Measurements from ENCODE around the gene MEGF6.
"Not testable (repeated sequence)": the region's sequence is repeated elsewhere in the genome, so short reads cannot be mapped to it uniquely, and the experiment has no call there.

MEGF6 gene

DNA sequence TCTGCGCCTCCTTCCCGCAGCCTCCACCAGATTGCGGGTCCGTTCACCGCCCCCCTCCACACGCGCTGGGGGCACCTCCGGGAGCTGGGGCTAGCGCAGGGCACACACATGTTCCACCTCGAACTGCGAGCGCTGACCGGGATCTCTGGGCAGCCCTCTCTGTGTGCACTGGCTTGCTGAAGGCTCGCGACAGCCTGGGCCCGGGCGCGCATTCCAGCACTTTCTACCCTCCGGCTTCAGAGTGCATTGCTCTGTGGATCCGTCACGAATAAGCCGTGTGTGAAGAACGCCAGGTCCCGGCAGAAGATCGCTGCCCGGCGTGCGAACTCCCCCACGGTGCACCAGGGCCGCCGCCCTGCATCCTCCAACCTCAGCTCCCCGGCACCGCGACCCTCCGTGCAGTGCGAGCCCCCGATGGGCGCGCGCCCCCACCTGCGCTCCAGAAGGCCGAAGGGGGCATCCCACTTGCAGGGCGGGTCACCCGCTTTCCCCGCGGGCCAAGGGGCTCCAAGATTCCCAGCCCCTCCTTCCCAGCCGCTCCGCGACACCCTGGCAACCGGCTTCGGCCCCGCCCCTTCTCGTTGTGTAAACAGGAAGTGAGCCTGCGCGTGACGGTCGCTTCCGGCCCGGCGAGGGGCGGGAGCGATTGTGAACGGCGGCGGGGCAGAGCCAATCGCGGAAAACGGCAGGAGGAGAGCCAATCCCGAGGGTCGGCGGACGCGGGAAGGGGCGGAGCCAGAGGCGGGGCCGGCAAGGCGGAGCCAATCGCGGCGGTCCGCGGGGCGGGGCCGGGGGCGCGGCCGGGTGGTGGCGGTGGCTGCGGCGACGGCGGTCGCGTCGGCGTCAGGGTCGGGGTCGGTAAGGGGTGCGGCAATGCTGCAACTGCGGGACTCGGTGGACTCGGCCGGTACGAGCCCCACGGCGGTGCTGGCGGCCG, 13.2 kb upstream of the MEGF6 start, which contains the start of gene TPRG1L:
TSS of gene TPRG1L (plus strand) at position 816 of the 937 bp plus-strand sequence. CDS start at position 874, 58 bp downstream.
- ChIA-PET POLR2A (no interaction called here), CTCF (interaction anchor here (1.0 to 6.4 kb wide), 3 partner anchors 17 to 100 kb away, joined by 3 to 71 read pairs (median 3); no protein-coding TSS in a partner anchor)
- peak; percentile 100 for DNase-seq (ENCODE audit: extremely low spot score)
- TF ChIP-seq, protein P1, sequence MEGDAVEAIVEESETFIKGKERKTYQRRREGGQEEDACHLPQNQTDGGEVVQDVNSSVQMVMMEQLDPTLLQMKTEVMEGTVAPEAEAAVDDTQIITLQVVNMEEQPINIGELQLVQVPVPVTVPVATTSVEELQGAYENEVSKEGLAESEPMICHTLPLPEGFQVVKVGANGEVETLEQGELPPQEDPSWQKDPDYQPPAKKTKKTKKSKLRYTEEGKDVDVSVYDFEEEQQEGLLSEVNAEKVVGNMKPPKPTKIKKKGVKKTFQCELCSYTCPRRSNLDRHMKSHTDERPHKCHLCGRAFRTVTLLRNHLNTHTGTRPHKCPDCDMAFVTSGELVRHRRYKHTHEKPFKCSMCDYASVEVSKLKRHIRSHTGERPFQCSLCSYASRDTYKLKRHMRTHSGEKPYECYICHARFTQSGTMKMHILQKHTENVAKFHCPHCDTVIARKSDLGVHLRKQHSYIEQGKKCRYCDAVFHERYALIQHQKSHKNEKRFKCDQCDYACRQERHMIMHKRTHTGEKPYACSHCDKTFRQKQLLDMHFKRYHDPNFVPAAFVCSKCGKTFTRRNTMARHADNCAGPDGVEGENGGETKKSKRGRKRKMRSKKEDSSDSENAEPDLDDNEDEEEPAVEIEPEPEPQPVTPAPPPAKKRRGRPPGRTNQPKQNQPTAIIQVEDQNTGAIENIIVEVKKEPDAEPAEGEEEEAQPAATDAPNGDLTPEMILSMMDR (IDR thresholded peaks at IDR 0.05; ENCODE audit: control extremely low read depth, extremely low read depth, low read depth, missing control alignments): no peak

DNA sequence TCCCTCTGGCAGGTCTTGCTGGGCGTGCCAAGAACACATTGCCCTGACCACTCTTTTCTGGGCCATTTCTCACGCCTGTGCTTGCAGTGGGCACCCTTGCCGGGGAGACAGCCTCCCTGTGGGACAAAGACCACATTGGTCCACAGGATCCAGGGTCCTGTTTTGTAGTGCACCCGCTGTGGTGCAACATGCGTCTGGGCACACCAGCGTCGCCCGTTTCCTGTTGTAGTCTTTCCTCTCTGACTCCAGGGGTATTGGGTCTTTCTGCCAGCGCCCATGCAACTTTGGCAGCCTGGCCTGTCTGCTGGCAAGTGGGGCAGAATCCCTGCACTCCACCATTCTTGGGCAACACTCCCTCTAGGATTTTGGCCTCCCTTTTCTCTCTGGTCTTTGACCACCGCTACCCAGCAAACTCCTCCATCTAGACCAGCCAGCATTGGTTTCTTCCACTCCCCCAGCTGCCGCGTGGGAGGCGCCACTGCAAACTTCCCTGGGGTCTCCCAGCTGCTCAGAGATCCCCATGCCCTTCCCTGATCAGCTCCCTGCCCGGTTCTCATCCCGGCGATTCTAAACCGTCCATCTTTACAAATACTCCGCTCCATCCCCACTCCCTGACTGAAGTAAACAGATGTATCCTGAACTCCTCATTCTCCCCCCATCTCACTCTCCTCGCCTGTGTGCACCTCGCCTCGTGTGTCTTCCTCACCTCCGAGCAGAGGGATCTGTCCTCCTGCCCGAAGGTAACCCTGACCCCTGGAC, 12.3 kb upstream of the MEGF6 start:
- DNase-seq (ENCODE audit: extremely low spot score): no peak
- TF ChIP-seq, protein P1 (IDR thresholded peaks at IDR 0.05; ENCODE audit: control extremely low read depth, extremely low read depth, low read depth, missing control alignments): no peak
- CTCF ChIA-PET: interaction anchor here (1.0 to 6.4 kb wide), 3 partner anchors 58 to 133 kb away, joined by 3 to 71 read pairs (median 4); no protein-coding TSS in a partner anchor
- POLR2A ChIA-PET: no interaction called here

DNA sequence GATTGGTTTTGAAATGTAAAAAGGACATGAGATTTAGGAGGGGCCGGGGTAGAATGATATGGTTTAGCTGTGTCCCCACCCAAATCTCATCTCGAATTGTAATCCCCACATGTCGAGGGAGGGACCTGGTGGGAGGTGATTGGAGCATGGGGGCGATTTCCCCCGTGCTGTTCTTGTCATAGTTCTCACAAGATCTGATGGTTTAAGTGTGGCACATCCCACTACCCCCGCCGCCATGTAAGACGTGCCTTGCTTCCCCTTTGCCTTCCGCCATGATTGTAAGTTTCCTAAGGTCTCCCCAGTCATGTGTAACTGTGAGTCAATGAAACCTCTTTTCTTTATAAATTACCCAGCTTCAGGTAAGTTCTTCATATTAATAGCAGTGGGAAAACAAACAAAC, 10.8 kb upstream of the MEGF6 start:
- CTCF ChIA-PET: interaction anchor here (0.7 to 6.4 kb wide), 11 partner anchors 9 to 169 kb away, joined by 3 to 71 read pairs (median 8); no protein-coding TSS in a partner anchor
- DNase-seq (ENCODE audit: extremely low spot score); POLR2A ChIA-PET: not testable (repeated sequence)

DNA sequence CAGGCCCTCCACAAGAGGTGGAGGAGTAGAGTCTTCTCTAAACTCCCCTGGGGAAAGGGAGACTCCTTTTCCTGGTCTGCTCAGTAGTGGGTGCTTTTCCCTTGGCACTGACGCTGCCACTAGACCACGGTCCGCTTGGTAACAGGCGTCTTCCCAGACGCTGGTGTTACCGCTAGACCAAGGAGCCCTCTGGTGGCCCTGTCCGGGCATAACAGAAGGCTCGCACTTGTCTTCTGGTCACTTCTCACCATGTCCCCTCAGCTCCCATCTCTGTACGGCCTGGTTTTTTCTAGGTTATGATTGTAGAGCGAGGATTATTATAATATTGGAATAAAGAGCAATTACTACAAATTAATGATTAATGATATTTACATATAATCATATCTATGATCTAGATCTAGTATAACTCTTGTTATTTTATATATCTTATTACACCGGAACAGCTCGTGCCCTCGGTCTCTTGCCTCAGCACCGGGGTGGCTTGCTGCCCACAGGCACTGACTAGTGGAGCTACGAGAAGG, 9.9 kb upstream of the MEGF6 start:
- CTCF ChIA-PET: interaction anchor here (0.7 to 6.4 kb wide), 15 partner anchors 10 to 168 kb away, joined by 3 to 71 read pairs (median 7); no protein-coding TSS in a partner anchor
- POLR2A ChIA-PET; DNase-seq (ENCODE audit: extremely low spot score): not testable (repeated sequence)

DNA sequence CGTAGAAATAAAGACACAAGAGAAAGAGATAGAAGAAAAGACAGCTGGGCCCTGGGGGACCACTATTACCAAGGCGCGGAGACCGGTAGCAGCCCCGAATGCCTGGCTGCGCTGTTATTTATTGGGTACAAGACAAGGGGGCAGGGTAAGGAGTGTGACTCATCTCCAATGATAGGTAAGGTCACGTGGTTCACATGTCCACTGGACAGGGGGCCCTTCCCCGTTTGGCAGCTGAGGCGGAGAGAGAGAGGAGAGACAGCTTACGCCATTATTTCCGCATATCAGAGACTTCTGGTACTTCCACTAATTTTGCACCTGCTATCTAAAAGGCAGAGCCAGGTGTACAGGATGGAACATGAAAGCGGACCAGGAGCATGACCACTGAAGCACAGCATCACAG, 9.4 kb upstream of the MEGF6 start:
- TF ChIP-seq, protein P1 (IDR thresholded peaks at IDR 0.05; ENCODE audit: control extremely low read depth, extremely low read depth, low read depth, missing control alignments): no peak
- no peak for DNase-seq (ENCODE audit: extremely low spot score)
- ChIA-PET POLR2A (no interaction called here), CTCF (interaction anchor here (0.8 to 6.4 kb wide), 19 partner anchors 10 to 1239 kb away, joined by 3 to 71 read pairs (median 6); no protein-coding TSS in a partner anchor)

DNA sequence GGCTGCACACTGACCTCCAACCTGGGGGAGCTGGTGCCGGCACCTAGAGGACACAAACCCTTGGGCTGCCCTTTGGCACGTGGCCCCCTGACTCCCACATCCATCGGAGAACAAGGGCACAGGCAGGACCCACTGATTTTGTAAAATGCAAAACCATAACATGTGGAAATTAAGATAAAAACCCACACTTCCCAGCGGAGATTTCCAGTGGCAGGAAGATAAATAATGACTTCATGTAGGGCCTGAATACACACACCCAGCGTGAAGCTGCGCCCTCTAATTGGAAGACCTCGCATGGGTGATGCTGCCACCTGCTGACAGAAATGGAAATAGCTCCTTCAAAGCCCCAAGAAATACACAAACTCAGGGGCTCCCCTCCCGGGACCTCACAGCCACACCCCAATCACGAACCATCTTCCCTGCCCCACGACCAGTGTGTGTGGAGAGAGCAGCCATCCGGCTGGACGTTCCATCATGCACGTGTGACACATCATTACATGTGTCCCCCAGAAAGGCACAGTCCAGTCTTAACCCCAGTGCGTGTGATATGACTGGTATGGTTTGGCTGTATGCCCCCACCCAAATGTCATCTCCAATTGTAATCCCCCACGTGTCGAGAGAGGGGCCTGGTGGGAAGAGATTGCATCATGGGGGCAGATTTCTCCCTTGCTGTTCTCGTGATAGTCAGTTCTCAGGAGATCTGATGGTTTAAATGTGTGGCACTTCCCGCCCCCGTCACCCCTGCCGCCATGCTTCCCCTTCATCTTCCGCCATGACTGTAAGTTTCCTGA, 7.8 kb upstream of the MEGF6 start:
- ChIA-PET POLR2A (no interaction called here), CTCF (interaction anchor here (0.6 to 6.4 kb wide), 35 partner anchors 9 to 1237 kb away, joined by 3 to 71 read pairs (median 4); no protein-coding TSS in a partner anchor)
- TF ChIP-seq, protein P1 (IDR thresholded peaks at IDR 0.05; ENCODE audit: control extremely low read depth, extremely low read depth, low read depth, missing control alignments): peak; percentile 82
- DNase-seq (ENCODE audit: extremely low spot score): peak; percentile 81
